GM19193 (cell line): ENCODE data around the gene PLA2G15.

ENCODE experiments used
- POLR2A ChIP-seq: IDR thresholded peaks from 4 replicates; pipeline ENCODE4 v1.6.1; 2011; ENCODE audit not compliant: insufficient read depth, insufficient read length; ENCODE audit errors: extremely low read depth

Gene PLA2G15

DNA sequence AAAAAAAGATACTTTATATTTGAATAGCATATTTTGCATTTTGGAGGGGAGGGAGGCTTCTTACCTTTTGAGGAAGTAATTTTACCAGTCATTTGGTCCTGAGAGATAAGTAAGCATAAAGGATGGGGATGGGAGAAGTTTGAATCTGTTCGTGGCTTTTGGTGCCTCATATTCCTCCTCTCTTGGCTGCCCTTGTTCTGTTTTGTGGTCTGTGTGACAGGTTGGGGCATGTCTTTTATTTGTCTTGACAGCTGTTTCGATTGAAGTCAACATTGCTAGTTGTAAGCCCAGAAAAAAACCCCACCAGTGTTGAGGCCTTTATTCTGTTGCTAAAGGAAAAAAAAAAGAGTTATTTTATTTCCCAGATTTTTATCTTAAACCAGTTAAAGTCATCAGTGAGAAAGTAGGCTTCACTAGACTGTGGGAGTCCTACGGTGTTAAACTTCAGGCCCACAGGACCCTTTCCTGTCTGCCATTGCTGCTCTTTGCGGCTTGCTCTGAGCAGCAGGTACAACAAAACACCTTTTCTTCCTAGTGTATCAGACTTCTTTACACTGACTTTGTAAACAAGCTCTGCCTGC is 30.5 kb downstream of the PLA2G15 start:
- no peak for TF ChIP-seq POLR2A

DNA sequence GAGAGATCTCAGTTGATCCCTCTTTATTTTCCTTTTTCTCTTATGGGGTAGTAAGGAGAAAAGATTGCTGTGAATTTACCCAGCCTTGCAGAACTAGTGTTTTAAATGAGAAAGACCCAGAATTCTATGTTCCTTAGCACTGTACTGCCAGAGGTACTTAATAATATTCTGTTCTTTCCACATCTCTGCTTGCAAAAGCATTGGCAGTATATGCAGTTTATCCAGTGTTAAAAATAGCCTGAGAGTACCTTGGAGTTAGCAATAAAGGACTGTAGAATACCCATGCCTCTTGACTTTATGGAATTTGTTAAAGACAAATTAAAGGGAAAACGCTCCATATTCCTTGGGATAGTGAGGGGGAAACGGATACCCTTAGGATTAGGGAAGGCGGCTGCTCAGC is 31.1 kb downstream of the PLA2G15 start:
- no peak for TF ChIP-seq POLR2A

DNA sequence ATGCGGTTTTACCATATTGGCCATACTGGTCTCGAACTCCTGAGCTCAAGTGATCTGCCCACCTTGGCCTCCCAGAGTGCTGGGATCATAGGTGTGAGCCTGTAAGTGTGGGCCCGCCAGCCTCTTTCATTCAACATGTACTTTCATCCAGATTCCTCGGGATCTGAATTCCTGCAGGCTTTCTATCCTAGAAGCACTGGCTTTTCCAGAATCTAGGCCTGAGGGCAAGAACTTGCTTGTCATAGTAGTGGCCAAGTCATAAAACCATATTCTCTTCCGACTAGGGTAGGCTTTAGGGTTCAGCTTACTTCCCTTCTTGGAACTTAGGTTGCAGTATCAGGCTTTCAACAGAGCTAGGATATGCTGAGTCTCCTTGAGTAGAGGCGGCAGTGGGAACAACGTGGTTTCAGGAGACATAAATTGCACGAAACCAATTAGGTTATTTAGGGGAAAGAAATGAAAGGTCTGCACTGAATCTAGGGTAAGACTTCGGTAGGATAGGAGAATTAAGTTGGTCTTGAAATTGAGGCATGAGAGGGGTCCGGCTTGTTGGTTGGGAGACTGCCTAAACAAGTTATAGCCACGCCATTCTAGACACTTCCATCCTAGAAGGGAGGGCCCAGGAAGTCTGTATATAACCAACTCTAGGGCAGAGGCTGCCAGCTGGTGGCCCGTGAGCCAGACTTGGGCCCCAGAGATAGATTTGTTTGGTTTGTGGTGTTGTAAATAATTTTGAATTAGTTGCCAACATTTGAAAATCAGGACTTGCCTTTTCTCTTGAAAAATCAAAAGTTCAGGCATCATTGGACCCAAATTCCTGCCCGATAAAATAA is 34.8 kb downstream of the PLA2G15 start:
- TF ChIP-seq POLR2A, result no peak

DNA sequence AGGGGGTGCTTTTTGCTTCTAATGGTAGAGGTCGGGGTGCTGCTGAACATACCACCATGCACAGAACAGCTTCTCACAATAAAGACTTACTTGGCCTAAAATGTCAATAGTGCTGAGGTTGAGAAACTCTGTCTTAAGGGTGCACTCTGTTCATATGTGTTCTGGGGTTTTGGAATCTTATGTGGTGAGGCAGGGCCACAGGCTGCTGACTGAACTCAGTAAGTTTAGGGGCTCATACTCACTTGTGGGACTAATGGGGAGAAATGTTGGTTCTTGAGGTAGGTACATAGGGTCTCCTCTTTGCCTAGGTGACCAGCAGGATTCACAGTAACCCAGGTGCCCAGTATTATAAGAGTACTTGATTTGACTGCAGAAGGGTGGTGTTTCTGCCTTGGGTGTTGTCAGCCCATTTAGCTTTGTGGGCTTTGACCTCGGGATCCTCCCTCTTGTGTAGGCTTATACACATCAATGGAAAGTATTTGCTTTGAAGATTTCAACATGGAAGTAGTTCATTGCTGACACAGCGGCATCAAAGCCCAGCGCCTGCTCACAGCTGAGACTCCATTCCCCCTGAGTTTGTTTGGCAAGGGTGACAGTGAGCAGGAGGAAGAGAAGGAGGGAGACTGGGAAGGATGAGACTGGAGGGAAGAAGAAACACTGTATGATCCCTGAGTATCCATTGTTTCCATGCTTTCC is 36.3 kb downstream of the PLA2G15 start:
- no peak for TF ChIP-seq POLR2A

DNA sequence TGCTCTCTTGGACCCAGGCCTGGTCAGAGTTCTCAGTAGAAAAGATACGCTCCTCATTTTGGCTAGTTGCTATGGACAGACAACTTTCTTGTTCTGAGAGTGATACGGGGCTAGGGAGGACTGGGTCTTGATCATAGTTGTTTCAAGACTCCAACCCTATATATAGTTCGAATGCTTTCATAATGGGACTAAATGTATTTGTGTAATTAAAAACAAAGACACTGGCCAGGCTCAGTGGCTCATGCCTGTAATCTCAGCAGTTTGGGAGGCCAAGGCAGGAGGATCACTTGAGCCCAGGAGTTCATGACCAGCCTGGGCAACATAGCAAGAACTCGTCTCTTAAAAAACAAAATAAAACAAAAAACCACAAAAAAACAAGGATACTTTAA is 36.9 kb downstream of the PLA2G15 start:
- no peak for TF ChIP-seq POLR2A

DNA sequence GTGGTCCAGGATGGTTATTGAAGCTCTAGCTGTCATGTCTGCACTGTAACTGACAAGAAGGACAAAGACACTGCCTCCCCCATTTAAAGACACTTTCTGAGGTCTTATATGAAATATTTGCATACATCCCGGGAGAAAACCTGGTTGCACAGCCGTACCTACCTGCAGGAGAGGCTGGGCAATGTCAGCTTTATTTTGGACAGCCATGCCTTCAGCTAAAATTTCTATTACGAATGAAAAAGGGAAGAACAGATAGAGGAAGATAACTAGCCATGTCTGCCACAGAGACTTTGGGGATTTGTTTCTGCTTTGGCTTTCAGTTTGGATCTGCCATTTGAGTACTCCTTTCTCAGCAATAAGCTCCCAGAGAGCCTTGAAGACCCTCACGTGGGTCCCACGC is 38.2 kb downstream of the PLA2G15 start:
- TF ChIP-seq POLR2A, result no peak

DNA sequence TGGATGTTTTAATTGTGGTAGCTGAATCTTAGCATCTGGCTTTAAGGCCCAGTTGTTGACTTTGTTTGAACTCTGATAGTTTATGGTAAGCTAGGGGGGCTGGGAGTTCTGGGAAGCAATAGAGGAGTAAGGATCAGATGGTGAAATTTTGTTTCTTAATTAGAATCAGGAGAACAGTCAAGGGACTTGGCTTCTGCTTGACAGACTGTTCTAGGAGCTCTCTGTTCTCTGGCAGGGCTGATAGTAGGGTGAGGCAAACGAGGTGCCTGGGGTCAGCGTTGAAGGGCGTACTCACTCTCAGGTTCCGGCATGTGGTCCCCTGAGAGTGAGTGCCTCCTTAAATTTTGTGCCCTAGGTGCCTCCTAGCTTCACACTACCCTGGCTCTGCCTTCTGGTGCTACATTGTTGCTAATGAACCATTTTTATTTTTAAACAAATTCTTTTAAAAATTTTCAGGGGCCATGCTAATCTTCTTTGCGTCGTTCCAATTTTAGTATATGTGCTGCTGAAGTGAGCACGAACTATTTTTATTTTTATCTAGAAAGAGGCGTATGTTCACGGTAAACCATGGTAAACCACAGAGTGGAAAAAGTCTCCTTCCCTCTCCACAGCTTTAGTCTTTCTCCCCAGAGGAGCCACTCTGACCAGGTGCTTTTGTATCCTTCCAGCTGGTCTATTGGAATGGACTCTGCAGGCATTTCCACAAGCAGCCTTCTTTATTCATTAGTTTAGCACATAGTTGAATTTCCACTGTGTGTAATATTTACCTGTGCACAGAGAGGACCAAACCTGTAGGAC is 38.8 kb downstream of the PLA2G15 start:
- peak; percentile 39 for TF ChIP-seq POLR2A

GRCh38 chr16:68284847-68285246 is 39.7 kb downstream of the PLA2G15 start:
- no peak for TF ChIP-seq POLR2A

DNA sequence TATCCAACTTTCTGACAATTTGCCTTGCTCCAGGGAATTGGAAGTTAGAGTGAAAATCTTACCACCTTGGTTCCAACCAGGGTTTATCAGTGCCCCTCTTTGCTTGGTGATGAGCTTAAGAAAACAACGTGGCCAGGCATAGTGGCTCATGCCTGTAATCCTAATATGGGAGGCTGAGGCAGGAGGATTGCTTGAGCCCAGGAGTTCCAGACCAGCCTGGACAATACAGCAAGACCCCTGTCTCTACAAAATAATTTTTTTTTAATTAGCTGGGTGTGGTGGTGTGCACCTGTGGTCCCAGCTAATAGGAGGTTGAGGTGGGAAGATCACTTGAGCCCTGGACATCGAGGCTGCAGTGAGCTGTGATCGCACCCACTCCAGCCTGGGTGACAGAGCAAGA is 40.5 kb downstream of the PLA2G15 start:
- no peak for TF ChIP-seq POLR2A

DNA sequence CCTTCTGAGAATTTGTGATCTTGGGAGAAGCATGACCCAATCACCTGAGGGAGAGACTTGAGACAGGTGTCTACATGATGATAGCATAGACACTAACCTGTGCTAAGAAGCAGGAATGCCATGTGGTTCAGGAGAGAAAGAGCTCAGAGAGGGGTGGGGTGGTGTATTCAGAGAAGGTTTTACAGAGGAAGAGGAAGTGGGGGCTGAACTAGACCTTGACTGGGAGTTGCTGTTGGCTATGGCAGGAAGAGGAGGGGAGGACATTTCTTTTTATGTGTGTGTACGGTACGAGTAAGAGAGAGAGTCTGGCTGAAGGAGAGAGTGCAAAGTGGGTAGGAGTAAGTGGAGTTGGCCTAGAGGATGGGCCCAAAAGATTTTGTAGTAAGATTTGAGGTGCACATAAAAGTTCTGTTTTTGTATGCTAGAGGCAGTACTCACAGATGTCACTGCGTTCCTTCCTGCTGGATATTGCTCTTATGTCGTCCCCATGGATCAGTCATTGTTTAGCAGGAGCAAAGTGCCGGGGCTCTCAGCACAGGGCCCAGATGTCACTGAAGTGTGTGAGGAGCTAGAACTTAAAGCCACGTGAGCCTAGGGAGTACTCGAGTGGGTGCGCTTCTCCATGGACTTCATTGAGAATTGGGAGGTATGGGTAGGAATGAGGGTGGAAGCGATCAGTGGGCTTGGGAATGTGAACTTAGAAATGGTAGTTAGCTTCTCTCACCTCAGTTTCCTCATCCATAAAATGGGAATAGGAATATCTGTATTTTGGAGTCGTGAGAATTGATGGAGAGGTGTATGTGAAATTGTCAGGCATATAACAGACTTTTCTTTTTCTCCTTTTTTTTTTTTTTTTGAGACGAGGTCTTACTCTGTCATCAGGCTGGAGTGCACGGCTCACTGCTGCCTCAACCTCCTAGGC is 41.2 kb downstream of the PLA2G15 start:
- TF ChIP-seq POLR2A, result no peak

GRCh38 chr16:68287276-68288251 is 42.4 kb downstream of the PLA2G15 start:
- TF ChIP-seq POLR2A, result no peak

GRCh38 chr16:68288252-68288650 is 43.1 kb downstream of the PLA2G15 start:
- TF ChIP-seq POLR2A, result no peak

- TF ChIP-seq POLR2A, result no peak
These were observed 44.0 kb downstream of the PLA2G15 start for GRCh38 chr16:68289202-68289601.
